Erythroblast (primary cell): ENCODE measurements around the gene DNAJA2.
A peak's percentile ranks its signal among the peaks of the same experiment; 100 is the strongest.
"Not testable (repeated sequence)": the region's sequence is repeated elsewhere in the genome, so short reads cannot be mapped to it uniquely, and the experiment has no call there.

Source experiments
- DNase-seq, 2 experiments: peaks; one replicate each; lab custom pipeline; 2025; lab: John Stamatoyannopoulos, UW
- GATA1 ChIP-seq: IDR thresholded peaks from 2 replicates; pipeline ENCODE4 v1.6.1; 2011; ENCODE audit warnings: low read depth, mild to moderate bottlenecking, control low read depth, low read length, moderate library complexity
- POLR2A ChIP-seq: IDR thresholded peaks from 2 replicates; pipeline ENCODE4 v1.6.1; 2011; ENCODE audit warnings: mild to moderate bottlenecking, low read length

DNAJA2 gene

DNA sequence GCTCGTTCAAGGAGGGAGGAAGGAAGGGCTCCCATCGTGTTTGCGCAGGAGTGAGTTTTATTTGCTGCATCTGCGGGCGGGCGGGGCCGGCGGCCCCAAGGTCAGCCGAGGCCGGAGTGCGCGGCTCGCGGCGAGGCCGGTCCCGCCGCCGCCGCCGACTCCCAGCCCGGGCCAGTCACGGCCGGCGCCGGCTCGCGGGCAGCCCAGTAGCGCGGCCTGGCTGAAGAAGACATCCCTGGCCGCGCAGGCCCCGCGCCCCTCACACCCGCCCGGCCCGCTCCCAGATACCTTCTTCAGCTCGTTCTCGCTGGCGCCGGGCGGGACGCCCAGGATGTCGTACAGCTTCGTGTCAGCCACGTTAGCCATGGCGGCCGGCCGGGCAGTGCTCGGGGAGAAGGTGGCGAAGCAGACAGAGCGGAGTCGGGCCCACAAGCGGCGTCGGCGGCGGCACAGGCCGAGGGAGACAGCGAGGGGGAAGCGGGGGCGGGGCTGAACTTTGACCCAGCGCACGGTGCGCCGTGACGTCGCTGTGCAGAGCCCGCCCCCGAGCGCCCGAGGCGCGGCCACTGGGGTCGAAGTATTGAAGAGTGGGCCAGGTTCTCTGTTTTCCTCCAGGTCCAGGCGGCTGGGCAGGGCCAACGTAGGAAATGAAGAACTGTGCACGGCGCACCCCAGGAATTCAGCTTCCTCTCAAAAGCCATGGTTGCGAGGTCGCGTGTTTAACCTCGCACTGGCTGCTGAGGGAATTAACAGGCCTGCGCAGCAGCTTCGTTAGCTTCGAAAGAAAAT, at the start of gene DNAJA2:
DNAJA2 (minus strand) TSS at position 468 of the 789 bp plus-strand sequence; CDS start at position 366, 102 bp downstream.
- TF ChIP-seq GATA1: no peak
- peak; percentile 88 for TF ChIP-seq POLR2A
- peak; percentile 92 to 95 for DNase-seq

- DNase-seq: no peak
- TF ChIP-seq POLR2A: no peak
- TF ChIP-seq GATA1: no peak
Observed at GRCh38 chr16:47019568-47019967, 46.1 kb upstream of the DNAJA2 start.

- no peak for TF ChIP-seq GATA1
- no peak for TF ChIP-seq POLR2A
- peak in 1 of 2 experiments; percentile 9 for DNase-seq
Observed at GRCh38 chr16:47018223-47018891, 44.9 kb upstream of the DNAJA2 start.

DNA sequence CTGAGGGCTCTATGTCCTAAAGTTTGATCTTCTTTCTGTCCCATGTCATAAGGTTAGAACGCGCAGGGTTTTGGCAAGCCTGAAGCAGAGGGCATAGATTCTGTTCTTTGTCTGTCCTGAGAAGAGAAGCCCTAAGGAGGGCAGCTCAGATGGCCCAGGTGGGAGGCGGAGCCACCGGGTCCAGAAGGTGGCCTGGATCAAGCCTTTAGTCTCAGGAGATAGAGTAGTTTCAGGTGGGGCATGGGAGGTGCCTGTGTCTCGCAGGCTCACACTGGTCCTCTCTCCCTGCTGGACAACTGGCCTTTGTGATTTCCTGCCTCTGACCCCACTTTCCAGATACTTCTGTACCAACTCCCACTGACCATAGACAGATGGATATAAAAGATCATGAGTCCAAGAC, 44.2 kb upstream of the DNAJA2 start:
- no peak for DNase-seq
- TF ChIP-seq POLR2A (no peak), GATA1 (no peak)

DNA sequence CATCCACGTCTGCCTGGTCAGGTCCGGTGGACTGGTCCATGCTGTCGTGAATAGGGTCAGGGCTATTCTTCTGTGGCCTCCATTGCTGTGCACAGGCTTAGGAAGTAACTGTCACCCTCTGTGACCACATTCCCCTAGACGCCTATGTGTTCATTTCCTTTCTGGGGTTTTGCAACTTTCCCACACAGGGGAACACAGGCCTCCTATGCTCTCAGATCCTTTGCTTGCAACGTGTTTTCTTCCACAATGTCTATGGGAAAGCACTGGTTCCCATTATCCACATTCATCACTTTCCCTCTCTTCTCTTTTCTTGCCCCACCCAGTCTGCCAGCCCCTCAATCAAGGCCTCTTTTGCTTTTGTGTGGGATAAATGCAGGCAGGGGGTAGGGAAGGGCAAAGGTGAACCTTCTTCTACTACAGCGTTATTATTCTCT, 43.2 kb upstream of the DNAJA2 start:
- DNase-seq: no peak
- TF ChIP-seq POLR2A (no peak), GATA1 (no peak)

- TF ChIP-seq GATA1 (no peak), POLR2A (no peak)
Observed at GRCh38 chr16:47013910-47014309, 40.4 kb upstream of the DNAJA2 start.

DNA sequence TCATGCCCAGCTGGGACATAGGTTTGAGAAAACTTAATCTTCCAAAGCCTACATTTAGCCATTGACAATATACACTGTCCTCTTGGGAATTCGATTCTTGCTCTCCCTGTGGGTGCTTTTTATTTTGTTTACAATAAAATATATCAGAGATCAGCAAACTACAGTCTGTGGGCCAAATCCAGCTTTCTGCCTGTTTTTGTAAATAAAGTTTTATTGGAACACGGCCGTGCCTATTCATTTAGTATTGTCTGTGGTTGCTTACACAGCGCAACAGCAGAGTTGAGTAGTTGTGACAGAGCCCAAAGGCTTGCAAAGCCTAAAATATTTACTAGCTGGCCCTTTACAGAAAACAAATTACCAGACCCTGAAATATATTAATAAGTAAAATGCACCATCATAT, 39.7 kb upstream of the DNAJA2 start:
- no peak for TF ChIP-seq POLR2A
- TF ChIP-seq GATA1: no peak
- no peak for DNase-seq

More at GRCh38 chr16:47013910-47014309, 40.4 kb upstream of the DNAJA2 start:
- DNase-seq: no peak

DNA sequence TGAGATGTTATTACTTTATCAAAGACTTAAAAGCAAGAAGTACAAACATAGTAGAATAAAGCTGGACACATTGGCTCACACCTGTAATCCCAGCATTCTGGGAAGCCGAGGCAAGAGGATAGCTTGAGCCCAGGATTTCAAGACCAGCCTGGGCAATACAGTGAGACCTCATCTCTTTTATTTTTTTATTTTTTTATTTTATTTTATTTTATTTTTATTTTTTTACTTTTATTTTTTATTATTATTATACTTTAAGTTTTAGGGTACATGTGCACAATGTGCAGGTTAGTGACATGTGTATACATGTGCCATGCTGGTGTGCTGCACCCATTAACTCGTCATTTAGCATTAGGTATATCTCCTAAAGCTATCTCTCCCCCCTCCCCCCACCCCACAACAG, 37.3 kb upstream of the DNAJA2 start:
- DNase-seq: not testable (repeated sequence)

DNA sequence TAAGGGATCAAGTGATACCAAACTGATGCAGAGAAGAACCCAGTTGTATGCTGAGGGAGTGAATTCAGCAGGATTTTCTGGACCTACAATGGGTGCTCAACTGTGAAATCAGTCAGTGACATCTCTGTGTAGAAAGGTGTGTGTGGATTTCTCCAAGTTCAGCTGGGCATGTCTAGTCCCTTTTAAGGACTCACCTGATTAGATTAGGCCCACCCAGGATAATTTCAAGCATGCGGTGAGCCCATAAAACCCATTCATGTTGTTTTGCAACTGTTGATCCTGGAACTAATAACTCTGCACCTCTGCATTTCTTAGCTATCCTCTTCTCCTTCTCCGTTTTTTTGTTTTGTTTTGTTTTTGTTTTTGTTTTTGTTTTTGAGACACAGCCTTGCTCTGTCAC, 35.1 kb upstream of the DNAJA2 start:
- DNase-seq: no peak
- TF ChIP-seq POLR2A (no peak), GATA1 (no peak)

DNA sequence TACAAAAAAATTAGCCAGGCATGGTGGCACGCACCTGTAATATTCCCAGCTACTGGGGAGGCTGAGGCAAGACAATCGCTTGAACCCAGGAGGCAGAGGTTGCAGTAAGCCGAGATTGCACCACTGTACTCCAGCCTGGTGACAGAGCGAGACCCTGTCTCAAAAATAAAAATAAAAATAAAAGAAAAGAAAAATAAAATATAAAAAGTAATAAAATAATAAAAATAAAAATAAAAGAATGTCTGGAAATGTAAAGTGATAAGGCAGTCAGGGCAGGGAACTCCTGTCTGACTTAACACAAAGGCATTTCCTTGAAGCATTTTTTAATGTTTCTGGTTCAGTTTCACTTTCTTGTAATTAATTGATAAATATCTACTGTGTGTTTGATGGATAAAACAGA, 34.7 kb upstream of the DNAJA2 start:
- DNase-seq: no peak
- TF ChIP-seq GATA1 (no peak), POLR2A (no peak)

DNA sequence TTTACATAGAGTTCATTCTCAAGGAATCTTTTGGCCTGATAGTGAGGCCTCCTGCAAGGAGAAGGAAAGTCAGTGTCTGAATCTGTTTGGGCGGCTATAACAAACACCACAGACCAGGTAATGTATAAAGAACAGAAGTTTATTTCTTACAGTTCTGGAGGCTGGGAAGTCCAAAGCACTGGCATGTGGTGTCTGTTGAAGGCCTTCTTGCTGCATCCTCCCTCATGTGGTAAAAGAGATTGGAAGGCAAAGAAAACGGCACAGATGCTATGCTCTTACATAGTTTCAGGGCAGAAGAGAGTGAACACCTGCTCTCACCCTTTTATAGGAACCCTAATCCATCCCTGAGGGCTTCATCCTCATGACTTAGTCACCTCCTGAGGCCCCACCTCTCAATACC, 31.2 kb upstream of the DNAJA2 start:
- TF ChIP-seq GATA1 (no peak), POLR2A (no peak)
- no peak for DNase-seq

DNA sequence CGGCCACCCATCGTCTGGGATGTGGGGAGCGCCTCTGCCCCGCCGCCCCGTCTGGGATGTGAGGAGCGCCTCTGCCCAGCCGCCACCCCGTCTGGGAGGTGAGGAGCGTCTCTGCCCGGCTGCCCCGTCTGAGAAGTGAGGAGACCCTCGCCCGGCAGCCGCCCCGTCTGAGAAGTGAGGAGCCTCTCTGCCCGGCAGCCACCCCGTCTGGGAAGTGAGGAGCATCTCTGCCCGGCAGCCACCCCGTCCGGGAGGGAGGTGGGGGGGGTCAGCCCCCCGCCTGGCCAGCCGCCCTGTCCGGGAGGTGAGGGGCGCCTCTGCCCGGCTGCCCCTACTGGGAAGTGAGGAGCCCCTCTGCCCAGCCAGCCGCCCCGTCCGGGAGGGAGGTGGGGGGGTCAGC, 26.6 kb upstream of the DNAJA2 start:
- DNase-seq: not testable (repeated sequence)

- TF ChIP-seq POLR2A (no peak), GATA1 (no peak)
- DNase-seq: no peak
Observed at GRCh38 chr16:46997844-46998243, 24.4 kb upstream of the DNAJA2 start.

DNA sequence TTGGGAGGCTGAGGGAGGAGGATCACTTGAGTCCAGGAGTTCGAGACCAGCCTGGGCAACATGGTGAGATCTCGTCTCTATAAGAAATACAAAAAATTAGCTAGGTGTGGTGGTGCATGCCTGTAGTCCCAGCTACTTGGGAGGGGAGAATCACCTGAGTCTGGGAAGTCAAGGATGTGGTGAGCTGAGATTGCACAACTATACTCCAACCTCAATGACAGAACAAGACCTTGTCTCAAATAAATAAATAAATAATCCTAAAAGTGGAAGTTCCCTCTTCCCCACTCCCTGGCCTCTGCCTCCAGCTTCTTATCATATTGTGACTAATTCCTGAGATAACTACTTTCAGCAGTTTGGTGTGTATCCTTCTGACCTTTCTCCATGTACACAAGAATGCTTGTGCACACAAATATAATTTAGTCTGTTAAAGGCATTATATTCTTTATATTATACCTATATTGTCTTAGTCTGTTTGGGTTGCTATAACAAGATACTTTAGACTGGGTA, 23.5 kb upstream of the DNAJA2 start:
- no peak for TF ChIP-seq GATA1
- TF ChIP-seq POLR2A: no peak
- DNase-seq: no peak

GRCh38 chr16:46996391-46996790, 22.9 kb upstream of the DNAJA2 start:
- TF ChIP-seq GATA1 (no peak), POLR2A (no peak)
- DNase-seq: no peak
